ENCODE data around the gene PCDHGA2. TPM values are rescaled to one million over a fixed set of nuclear protein-coding genes. Genes with fewer than 3 reads are reported as not detected.
A peak's percentile ranks its signal among the peaks of the same experiment; 100 is the strongest.

PCDHGA2 gene
- total RNA-seq, 1 donor from 2014 or later, result 0.30 TPM

DNA sequence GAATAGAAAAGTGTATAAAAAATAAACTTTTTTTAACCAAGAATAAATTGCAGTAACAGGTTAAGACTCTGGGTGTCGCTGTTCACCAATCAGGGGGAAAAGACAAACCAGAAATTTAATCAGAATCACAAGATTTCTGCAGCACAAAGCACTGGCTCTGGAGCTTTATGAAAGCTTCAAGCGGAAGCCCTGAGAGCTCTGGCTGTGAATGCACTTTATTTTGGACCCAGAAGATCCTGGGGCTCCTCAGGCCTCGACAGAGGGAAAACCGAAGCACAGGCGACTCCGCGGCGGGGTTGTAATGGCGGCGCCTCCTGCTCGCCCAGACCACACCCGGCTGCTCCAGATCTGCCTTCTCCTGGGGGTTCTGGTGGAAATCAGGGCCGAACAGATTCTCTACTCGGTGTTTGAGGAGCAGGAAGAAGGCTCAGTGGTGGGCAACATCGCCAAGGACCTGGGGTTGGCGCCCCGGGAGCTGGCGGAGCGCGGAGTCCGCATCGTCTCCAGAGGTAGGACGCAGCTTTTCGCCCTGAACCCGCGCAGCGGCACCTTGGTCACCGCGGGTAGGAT is 16.4 kb downstream of the PCDHGA2 start, which contains the start of gene PCDHGA4:
TSS of gene PCDHGA4 (plus strand) at position 122 of the 570 bp plus-strand sequence. CDS start at position 209, 87 bp downstream.
- TF ChIP-seq, protein P1, sequence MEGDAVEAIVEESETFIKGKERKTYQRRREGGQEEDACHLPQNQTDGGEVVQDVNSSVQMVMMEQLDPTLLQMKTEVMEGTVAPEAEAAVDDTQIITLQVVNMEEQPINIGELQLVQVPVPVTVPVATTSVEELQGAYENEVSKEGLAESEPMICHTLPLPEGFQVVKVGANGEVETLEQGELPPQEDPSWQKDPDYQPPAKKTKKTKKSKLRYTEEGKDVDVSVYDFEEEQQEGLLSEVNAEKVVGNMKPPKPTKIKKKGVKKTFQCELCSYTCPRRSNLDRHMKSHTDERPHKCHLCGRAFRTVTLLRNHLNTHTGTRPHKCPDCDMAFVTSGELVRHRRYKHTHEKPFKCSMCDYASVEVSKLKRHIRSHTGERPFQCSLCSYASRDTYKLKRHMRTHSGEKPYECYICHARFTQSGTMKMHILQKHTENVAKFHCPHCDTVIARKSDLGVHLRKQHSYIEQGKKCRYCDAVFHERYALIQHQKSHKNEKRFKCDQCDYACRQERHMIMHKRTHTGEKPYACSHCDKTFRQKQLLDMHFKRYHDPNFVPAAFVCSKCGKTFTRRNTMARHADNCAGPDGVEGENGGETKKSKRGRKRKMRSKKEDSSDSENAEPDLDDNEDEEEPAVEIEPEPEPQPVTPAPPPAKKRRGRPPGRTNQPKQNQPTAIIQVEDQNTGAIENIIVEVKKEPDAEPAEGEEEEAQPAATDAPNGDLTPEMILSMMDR (IDR thresholded peaks at IDR 0.05), result peak; percentile 49
- no peak for DNase-seq (ENCODE audit: low spot score)
- Mint-ChIP-seq H3K27me3 (ENCODE audit: low read depth) (no peaks in the 10 kb centered on the region), H3K4me3 (ENCODE audit: unreplicated experiment) (no peak within 1 kb of the TSS), H3K27ac (ENCODE audit: unreplicated experiment) (no peak within 1 kb of the TSS), H3K9me3 (ENCODE audit: low read depth) (peaks cover 54% of the 10 kb centered on the region), H3K4me1 (ENCODE audit: low read depth) (no peaks in the 10 kb centered on the region), H3K36me3 (ENCODE audit: low read depth) (peaks cover 12% of the 10 kb centered on the region)

DNA sequence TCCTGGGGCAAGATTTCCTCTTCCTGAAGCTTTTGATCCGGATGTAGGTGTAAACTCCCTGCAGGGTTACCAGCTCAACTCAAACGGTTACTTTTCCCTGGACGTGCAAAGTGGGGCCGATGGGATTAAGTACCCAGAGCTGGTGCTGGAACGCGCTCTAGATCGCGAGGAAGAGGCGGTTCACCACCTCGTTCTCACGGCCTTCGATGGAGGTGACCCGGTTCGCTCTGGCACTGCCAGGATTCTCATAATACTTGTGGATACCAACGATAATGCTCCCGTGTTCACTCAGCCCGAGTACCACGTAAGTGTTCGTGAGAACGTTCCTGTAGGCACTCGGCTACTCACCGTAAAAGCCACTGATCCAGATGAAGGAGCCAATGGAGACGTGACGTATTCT is 17.1 kb downstream of the PCDHGA2 start:
- peaks cover 57% of the 10 kb centered on the region for H3K9me3 Mint-ChIP-seq (ENCODE audit: low read depth)

DNA sequence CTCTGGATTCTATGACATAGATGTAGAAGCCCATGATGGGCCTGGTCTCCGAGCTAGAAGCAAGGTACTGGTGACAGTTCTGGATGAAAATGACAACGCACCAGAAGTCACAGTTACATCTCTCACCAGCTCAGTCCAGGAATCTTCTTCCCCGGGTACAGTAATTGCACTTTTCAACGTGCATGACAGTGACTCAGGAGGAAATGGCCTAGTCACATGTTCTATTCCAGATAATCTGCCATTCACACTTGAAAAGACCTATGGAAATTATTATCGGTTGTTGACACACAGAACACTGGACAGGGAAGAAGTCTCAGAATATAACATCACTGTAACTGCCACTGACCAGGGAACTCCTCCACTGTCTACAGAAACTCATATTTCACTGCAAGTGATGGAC is 17.6 kb downstream of the PCDHGA2 start:
- H3K4me1 Mint-ChIP-seq (ENCODE audit: low read depth), result no peaks in the 10 kb centered on the region
- no peak overlapping the region for H3K4me3 Mint-ChIP-seq (ENCODE audit: unreplicated experiment)
- H3K9me3 Mint-ChIP-seq (ENCODE audit: low read depth), result peaks cover 59% of the 10 kb centered on the region
- H3K27ac Mint-ChIP-seq (ENCODE audit: unreplicated experiment), result no peak overlapping the region
- H3K27me3 Mint-ChIP-seq (ENCODE audit: low read depth), result no peaks in the 10 kb centered on the region
- DNase-seq (ENCODE audit: low spot score), result no peak
- TF ChIP-seq, protein P1 (IDR thresholded peaks at IDR 0.05), result no peak
- peaks cover 14% of the 10 kb centered on the region for H3K36me3 Mint-ChIP-seq (ENCODE audit: low read depth)

More for the DNA sequence above, 17.1 kb downstream of the PCDHGA2 start:
- H3K27me3 Mint-ChIP-seq (ENCODE audit: low read depth), result no peaks in the 10 kb centered on the region
- no peak overlapping the region for H3K27ac Mint-ChIP-seq (ENCODE audit: unreplicated experiment)
- peaks cover 12% of the 10 kb centered on the region for H3K36me3 Mint-ChIP-seq (ENCODE audit: low read depth)
- TF ChIP-seq, protein P1 (IDR thresholded peaks at IDR 0.05), result no peak
- no peak for DNase-seq (ENCODE audit: low spot score)
- H3K4me1 Mint-ChIP-seq (ENCODE audit: low read depth), result no peaks in the 10 kb centered on the region
- H3K4me3 Mint-ChIP-seq (ENCODE audit: unreplicated experiment), result no peak overlapping the region

DNA sequence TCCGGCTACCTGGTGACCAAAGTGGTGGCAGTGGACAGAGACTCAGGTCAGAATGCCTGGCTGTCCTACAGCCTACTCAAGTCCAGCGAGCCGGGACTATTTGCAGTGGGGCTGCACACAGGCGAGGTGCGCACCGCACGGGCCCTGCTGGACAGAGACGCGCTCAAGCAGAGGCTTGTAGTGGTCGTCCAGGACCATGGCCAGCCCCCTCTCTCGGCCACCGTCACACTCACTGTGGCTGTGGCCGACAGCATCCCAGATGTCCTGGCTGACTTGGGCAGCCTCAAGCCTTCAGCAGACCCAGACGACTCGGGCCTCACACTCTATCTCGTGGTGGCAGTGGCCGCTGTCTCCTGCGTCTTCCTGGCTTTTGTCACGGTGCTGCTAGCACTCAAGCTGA is 18.4 kb downstream of the PCDHGA2 start:
- Mint-ChIP-seq H3K9me3 (ENCODE audit: low read depth) (peaks cover 62% of the 10 kb centered on the region), H3K27ac (ENCODE audit: unreplicated experiment) (no peak overlapping the region)

DNA sequence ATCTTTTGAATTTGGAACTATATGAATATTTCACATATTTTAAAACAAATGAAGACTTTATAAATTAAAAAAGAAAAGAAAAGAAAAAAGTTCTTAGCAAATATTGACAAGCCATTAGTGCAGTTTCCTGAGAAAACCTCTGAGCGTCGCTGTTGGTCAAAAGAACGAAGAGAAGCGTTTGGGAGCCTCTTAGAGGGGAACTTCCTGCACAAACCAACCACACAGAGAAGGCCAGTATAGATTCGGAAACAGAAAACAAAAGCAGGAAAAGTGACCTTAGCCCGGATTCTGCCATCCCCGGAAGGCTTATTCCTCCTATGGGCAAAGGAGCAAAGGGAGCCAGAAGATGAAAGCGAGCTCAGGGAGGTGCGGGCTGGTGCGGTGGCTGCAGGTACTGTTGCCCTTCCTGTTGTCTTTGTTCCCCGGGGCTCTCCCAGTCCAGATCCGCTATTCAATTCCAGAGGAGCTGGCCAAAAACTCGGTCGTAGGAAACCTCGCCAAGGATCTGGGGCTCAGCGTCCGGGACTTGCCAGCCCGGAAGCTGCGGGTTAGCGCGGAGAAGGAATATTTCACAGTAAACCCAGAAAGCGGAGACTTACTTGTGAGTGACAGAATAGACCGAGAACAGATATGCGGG is 21.3 kb downstream of the PCDHGA2 start, which contains the start of gene PCDHGB2:
TSS of gene PCDHGB2 (plus strand) at position 205 of the 637 bp plus-strand sequence. CDS start at position 347, 142 bp downstream.
- Mint-ChIP-seq H3K9me3 (ENCODE audit: low read depth) (peaks cover 70% of the 10 kb centered on the region), H3K4me3 (ENCODE audit: unreplicated experiment) (no peak within 1 kb of the TSS), H3K36me3 (ENCODE audit: low read depth) (peaks cover 17% of the 10 kb centered on the region), H3K27ac (ENCODE audit: unreplicated experiment) (no peak within 1 kb of the TSS), H3K27me3 (ENCODE audit: low read depth) (no peaks in the 10 kb centered on the region), H3K4me1 (ENCODE audit: low read depth) (no peaks in the 10 kb centered on the region)
- TF ChIP-seq, protein P1 (IDR thresholded peaks at IDR 0.05), result peak; percentile 25
- no peak for DNase-seq (ENCODE audit: low spot score)

More for the DNA sequence above, 18.4 kb downstream of the PCDHGA2 start:
- TF ChIP-seq, protein P1 (IDR thresholded peaks at IDR 0.05), result no peak
- no peaks in the 10 kb centered on the region for H3K4me1 Mint-ChIP-seq (ENCODE audit: low read depth)
- H3K4me3 Mint-ChIP-seq (ENCODE audit: unreplicated experiment), result no peak overlapping the region
- DNase-seq (ENCODE audit: low spot score), result no peak
- H3K36me3 Mint-ChIP-seq (ENCODE audit: low read depth), result peaks cover 14% of the 10 kb centered on the region
- H3K27me3 Mint-ChIP-seq (ENCODE audit: low read depth), result no peaks in the 10 kb centered on the region

Measured in chondrocyte (in vitro differentiated cells).